Uterus (tissue), 2 donors: ENCODE results near the gene AUTS2.

Experiments
- POLR2A ChIP-seq, 2 donors: fragments of 450-650 bp; IDR thresholded peaks; one replicate each; pipeline ENCODE4 v1.6.1; 2016; ENCODE audit warnings: antibody characterized with exemption in 2 of 2, mild to moderate bottlenecking in 1 of 2, moderate library complexity in 1 of 2
- TF ChIP-seq, protein P1 (sequence below), 4 experiments: fragments of 200-600 bp in 2 of 4; fragments of 450-650 bp in 2 of 4; sonication (generic) in 2 of 4; IDR thresholded peaks; one replicate each; pipeline ENCODE4 v1.5.1; 2016 to 2019; ENCODE audit warnings: antibody characterized with exemption in 4 of 4, mild to moderate bottlenecking in 2 of 4, moderate library complexity in 1 of 4

DNA sequence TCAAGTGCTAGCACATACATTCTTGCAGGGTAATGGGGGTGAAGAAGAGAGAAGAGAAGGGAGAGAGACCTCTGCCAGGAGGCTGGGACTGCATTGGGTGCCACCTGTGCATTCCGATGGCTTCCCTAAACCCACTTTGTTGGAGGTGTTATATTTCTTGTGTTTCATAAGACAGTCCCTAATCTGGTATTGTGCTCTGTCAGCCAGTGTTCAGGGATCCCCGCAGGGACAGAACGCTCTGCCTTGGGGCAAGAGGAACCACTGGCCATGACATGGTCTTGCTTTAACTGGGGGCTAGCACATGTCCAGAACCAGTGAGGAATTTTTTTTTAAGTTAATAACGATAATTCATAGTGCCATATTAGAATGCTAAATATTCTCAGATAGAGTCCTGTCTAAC lies 1168.4 kb downstream of the AUTS2 start:
- TF ChIP-seq, protein P1, sequence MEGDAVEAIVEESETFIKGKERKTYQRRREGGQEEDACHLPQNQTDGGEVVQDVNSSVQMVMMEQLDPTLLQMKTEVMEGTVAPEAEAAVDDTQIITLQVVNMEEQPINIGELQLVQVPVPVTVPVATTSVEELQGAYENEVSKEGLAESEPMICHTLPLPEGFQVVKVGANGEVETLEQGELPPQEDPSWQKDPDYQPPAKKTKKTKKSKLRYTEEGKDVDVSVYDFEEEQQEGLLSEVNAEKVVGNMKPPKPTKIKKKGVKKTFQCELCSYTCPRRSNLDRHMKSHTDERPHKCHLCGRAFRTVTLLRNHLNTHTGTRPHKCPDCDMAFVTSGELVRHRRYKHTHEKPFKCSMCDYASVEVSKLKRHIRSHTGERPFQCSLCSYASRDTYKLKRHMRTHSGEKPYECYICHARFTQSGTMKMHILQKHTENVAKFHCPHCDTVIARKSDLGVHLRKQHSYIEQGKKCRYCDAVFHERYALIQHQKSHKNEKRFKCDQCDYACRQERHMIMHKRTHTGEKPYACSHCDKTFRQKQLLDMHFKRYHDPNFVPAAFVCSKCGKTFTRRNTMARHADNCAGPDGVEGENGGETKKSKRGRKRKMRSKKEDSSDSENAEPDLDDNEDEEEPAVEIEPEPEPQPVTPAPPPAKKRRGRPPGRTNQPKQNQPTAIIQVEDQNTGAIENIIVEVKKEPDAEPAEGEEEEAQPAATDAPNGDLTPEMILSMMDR (IDR thresholded peaks at IDR 0.05) = no peak
- no peak for TF ChIP-seq POLR2A (IDR thresholded peaks at IDR 0.05)
